Body of pancreas (tissue), 4 donors: ENCODE data around the gene MMP12. TPM values are rescaled to one million over a fixed set of nuclear protein-coding genes. Genes with fewer than 3 reads are reported as not detected.
"Not testable (repeated sequence)": the region's sequence is repeated elsewhere in the genome, so short reads cannot be mapped to it uniquely, and the experiment has no call there.

Experiments used
- ATAC-seq: fragments of 150-250 bp; one replicate; pipeline ENCODE4 v1.9.1; 2016
- DNase-seq, 4 donors: peaks; one replicate each; pipeline ENCODE4 v3.0.0-alpha.2; 2019
- H3K27ac ChIP-seq, 4 donors: fragments of 200-600 bp; sonication (generic); 1 replicate in 3 of 4; 2 replicates in 1 of 4; pipeline versions ENCODE4 v1.5.1 to v1.6.1; 2016 to 2019; ENCODE audit warnings: mild to moderate bottlenecking in 1 of 4, mixed read lengths in 1 of 4, moderate library complexity in 1 of 4
- H3K27me3 ChIP-seq, 2 donors: fragments of 200-600 bp; sonication (generic); one replicate each; pipeline ENCODE4 v1.6.0; 2016; ENCODE audit warnings: mild to moderate bottlenecking in 1 of 2
- H3K36me3 ChIP-seq, 2 donors: fragments of 200-600 bp; sonication (generic); replicated peaks in 1 of 2; 2 replicates each; pipeline ENCODE4 v1.5.1; 2016; ENCODE audit warnings: low read depth in 2 of 2; ENCODE audit not compliant: insufficient read depth in 1 of 2
- H3K4me1 ChIP-seq: fragments of 200-600 bp; sonication (generic); one replicate; pipeline ENCODE4 v1.6.0; 2016
- H3K4me3 ChIP-seq, 2 donors: fragments of 200-600 bp; sonication (generic); 1 replicate in 1 of 2; 2 replicates in 1 of 2; pipeline ENCODE4 v1.5.1; 2016 to 2019
- H3K9me3 ChIP-seq, 3 donors: fragments of 200-600 bp; sonication (generic); 1 replicate in 2 of 3; 2 replicates in 1 of 3; pipeline ENCODE4 v1.5.1; 2016
- CTCF ChIP-seq, 7 experiments: fragments of 450-650 bp in 4 of 7; fragments of 200-600 bp in 3 of 7; sonication (generic) in 3 of 7; IDR thresholded peaks; one replicate each; pipeline ENCODE4 v1.5.1; 2016 to 2019; ENCODE audit warnings: antibody characterized with exemption in 7 of 7
- POLR2A ChIP-seq, 3 donors: fragments of 450-650 bp; IDR thresholded peaks; one replicate each; pipeline ENCODE4 v1.6.1; 2016; ENCODE audit warnings: antibody characterized with exemption in 3 of 3, mild to moderate bottlenecking in 2 of 3
- WGBS, 2 donors: methylation state at CpG; one replicate each; pipeline ENCODE4 v1.1.5; 2017; 5-methylcytosine and 5-hydroxymethylcytosine counted together
- intact Hi-C: fragments of 100-400 bp; cut with DNase I; formaldehyde crosslinking; loops from one replicate; pipeline ENCODE4 v1.15.1; 2023
- total RNA-seq, 2 donors: library from RNA; depleted of rRNA; stranded (reverse); fragments of >200 nt; gene quantifications; one replicate each; pipeline ENCODE4 v1.1.0, GENCODE V29; 2016

Gene MMP12
- total RNA-seq, 2 donors from 2014 or later = not detected

- no peak for DNase-seq
- TF ChIP-seq POLR2A (IDR thresholded peaks at IDR 0.05) (no peak), CTCF (IDR thresholded peaks at IDR 0.05) (no peak)
- no peak for ATAC-seq
- Histone ChIP-seq H3K4me3 (no peak overlapping the region), H3K4me1 (no peaks in the 10 kb centered on the region), H3K36me3 (no peaks in the 10 kb centered on the region), H3K27ac (no peak overlapping the region), H3K27me3 (no peaks in the 10 kb centered on the region), H3K9me3 (no peaks in the 10 kb centered on the region)
- intact Hi-C loops = no loop called here
- WGBS, 2 donors = 78 to 84% methylated on average over 2 of the region's 2 CpGs
These were observed 3.8 kb upstream of the MMP12 start for GRCh38 chr11:102878595-102878994.

- H3K27ac ChIP-seq, H3K4me1 ChIP-seq, H3K4me3 ChIP-seq, H3K27me3 ChIP-seq, ATAC-seq, H3K9me3 ChIP-seq, intact Hi-C loops, DNase-seq, H3K36me3 ChIP-seq: not testable (repeated sequence)
- WGBS, 2 donors = 60 to 62% methylated on average over 8 of the region's 8 CpGs
These were observed 5.3 kb downstream of the MMP12 start for GRCh38 chr11:102869354-102869964.

- TF ChIP-seq POLR2A (IDR thresholded peaks at IDR 0.05) = no peak
- TF ChIP-seq CTCF (IDR thresholded peaks at IDR 0.05) = no peak
- intact Hi-C loops = no loop called here
- Histone ChIP-seq H3K4me1 (no peaks in the 10 kb centered on the region), H3K27ac (no peak overlapping the region), H3K9me3 (no peaks in the 10 kb centered on the region), H3K4me3 (no peak overlapping the region), H3K36me3 (no peaks in the 10 kb centered on the region), H3K27me3 (no peaks in the 10 kb centered on the region)
- ATAC-seq = no peak
- DNase-seq = no peak
- WGBS, 2 donors = 68 to 78% methylated on average over 3 of the region's 3 CpGs
These were observed 6.4 kb downstream of the MMP12 start for GRCh38 chr11:102868339-102868738.

- Histone ChIP-seq H3K36me3 (no peaks in the 10 kb centered on the region), H3K27ac (no peak overlapping the region), H3K4me1 (no peaks in the 10 kb centered on the region), H3K9me3 (no peaks in the 10 kb centered on the region), H3K27me3 (no peaks in the 10 kb centered on the region), H3K4me3 (no peak overlapping the region)
- no peak for TF ChIP-seq POLR2A (IDR thresholded peaks at IDR 0.05)
- no peak for TF ChIP-seq CTCF (IDR thresholded peaks at IDR 0.05)
- intact Hi-C loops = no loop called here
- ATAC-seq (no peak), DNase-seq (no peak)
- WGBS, 2 donors = 65 to 83% methylated on average over 1 of the region's 1 CpG
These were observed 10.1 kb downstream of the MMP12 start for GRCh38 chr11:102864724-102865123.

GRCh38 chr11:102853956-102854355 lies 20.8 kb downstream of the MMP12 start:
- H3K4me3 ChIP-seq = no peak overlapping the region
- WGBS, 2 donors = 59 to 61% methylated on average over 2 of the region's 2 CpGs
- intact Hi-C loops = no loop called here
- TF ChIP-seq POLR2A (IDR thresholded peaks at IDR 0.05) (no peak), CTCF (IDR thresholded peaks at IDR 0.05) (no peak)
- no peaks in the 10 kb centered on the region for H3K4me1 ChIP-seq
- H3K27me3 ChIP-seq = no peaks in the 10 kb centered on the region
- H3K36me3 ChIP-seq = no peaks in the 10 kb centered on the region
- ATAC-seq (no peak), DNase-seq (peak in 1 of 4 donors; percentile 15)
- H3K27ac ChIP-seq = no peak overlapping the region
- H3K9me3 ChIP-seq = no peaks in the 10 kb centered on the region
